ENCODE results near the gene SMARCA5.

Gene SMARCA5

DNA sequence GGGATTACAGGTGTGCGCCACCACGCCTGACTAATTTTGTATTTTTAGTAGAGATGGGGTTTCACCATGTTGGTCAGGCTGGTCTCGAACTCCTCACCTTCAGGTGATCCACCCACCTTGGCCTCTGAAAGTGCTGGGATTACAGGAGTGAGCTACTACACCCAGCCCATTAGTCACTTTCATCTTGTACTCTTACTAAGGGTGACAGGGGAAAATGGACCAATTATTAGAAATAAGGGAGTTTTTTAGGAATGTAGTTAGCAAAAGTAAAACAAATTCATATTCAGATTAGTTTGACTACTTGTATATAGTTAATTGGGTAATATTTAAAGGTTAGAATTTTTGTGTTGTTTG lies 26.1 kb downstream of the SMARCA5 start:
- no peak for DNase-seq

DNA sequence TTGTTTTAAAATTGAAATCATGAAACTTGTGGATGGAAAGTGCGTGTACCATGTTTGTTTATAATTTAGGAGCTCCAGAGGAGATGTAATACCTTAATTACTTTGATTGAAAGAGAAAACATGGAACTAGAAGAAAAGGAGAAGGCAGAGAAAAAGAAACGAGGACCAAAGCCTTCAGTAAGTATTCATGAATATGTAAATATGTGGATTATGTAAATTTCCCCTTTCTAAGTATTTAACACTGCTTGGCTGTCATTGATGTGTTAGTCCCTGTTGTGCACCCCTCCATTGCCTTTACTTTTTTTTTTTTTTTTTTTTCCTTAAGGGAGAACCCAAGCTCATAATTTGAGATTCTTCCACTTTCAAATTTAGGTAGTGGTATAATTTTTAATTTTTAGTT lies 36.4 kb downstream of the SMARCA5 start:
- no peak for DNase-seq

DNA sequence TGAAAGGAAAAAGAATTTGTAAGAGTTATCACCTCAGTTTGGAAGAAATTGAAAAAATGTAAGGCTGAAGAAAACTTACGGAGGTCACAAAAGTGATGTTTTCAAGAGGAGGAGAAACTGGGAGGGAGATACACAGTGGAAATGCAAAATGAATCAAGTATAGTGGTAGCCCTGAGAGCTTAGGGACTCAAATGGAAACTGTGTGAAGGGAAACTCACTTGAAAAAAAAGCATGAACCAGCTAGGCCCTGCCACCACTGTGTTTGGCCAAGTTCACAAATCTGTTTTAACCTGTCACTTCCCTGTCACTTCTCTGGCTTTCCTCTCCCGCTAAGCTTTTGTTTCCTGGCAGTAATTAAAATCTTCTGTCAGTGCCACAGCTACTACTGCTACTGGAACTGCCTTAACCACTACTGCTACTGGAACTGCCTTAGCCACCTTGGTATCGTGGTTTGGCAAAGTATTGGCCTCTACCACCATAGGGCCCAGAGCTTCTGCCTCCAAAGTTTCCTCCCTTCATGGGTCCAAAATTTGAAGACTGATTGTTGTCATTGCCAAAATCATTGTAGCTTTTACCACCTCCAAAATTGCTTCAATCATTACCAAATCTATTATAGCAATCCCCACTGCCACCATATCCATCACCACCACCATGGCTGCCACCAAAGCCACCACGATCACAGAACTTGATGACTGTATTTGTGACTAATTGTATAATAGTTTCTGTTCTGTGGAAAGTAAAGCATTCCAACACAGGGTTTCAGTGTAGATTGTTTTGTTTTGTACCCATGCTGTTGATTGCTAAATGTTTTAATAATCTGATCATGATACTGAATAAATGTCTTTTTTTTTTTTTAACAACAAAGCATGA lies 41.5 kb downstream of the SMARCA5 start:
- no peak for DNase-seq

DNA sequence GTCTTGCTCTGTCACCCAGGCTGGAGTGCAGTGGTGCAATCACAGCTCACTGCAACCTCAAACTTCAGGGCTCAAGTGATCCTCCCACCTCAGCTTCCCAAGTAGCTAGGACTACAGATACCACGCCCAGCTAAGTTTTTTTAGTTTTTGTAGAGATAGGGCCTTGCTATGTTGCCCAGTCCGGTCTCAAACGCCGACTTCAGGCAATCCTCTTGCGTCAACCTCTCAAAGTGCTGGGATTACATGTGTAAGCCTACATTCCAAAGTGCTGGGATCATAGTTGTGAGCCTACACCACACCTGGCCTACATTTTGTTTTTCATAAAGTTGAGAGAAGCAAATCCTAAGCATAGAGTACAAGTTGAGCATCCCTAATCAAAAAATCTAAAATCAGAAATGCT lies 42.2 kb downstream of the SMARCA5 start:
- DNase-seq: no peak

DNA sequence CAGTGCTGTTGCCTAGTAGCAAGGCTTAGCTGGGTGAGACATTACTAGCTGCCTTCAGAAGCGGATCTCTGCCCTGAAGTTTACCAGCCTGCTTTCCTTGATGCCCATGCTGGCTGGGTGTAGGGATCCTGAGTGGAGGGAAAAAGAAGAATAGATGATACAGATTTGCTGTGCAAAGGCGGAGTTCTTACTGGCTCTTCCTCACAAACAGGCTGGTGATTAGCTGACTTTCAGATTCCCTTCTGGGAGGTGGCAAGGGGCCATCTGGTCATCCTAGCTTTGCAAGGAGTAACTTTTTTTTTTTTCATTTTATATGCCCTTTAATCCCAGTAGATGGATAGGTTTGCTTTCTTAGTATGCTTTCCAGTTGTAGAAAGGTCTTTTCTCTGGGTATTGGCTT lies 44.8 kb downstream of the SMARCA5 start:
- no peak for DNase-seq

DNA sequence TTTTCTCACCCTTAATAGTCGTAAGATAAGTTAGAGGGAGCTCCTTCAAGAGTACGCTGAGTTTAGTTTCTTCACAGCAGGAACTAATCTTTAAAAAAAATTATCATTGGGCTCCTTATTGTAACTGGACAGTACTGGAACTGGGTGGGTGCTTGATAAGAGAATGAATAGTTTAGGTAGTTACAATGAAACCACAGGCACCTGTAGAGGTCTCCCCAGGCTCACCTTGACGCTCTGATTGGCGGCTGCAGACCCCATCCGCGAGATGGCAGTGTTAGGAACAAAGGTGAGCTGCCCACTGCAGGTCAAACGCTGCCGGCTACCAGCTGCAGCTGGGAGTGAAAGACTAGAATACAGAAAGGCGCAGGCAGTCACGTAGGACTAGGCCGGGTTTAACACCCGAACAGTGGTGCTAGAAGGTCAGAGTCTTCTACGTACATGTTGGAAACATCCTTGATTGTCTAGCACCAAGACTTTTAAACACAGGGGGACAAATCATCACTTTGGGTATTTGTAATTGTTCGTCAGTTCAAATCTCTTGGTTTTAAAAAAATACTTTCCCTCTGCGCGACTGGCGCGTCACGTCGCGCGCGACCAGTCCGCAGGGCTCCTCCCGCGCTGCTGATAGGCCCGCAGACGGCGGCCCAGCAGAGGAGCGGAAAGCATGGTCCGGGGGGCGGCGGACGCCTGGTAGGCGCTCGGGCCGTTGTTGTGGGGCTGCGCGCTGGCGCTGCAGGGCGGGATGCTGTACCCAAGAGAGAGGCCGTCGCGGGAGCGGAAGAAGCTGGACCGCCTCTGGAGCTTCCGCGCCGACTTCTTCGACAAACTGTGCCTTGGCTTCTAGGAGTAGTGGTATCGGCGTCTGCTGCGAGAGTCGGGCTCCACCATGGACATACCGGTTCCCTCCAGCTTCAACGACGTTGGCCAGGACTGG lies 45.6 kb downstream of the SMARCA5 start:
- peak; percentile 18 for DNase-seq

DNA sequence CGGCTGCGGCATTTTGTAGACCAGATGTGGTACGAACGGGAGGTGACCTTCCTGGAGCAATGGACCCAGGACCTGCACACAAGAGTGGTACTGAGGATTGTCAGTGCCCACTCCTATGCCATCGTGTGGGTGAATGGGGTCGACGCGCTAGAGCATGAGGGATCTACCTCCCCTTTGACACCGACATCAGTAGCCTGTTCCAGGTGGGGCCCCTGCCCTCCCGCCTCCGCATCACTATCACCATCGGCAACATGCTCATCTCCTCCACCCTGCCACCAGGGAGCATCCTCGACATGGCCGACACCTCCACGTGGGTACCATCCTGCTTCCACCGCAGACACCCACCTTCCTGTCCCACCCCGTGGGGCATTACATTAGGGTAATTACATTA lies 46.2 kb downstream of the SMARCA5 start:
- no peak for DNase-seq

DNA sequence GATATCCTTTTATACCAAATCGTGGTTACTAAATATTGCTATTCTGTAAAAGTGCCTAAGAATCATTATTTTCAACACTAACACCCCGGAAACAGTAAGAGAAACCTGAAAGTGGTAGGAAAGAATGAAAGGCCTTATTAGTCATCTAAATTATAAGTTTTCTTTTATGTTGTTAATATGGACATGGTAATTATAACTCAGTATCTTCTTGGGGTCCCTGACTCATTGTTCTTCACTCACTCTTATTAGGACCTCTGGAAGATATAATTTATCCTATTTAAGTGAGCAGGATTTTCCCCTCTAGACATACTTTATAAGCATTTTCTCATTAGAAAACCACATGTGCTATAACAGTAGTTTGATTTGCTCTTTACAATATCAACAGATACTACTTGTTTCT lies 51.0 kb downstream of the SMARCA5 start:
- DNase-seq: no peak

DNA sequence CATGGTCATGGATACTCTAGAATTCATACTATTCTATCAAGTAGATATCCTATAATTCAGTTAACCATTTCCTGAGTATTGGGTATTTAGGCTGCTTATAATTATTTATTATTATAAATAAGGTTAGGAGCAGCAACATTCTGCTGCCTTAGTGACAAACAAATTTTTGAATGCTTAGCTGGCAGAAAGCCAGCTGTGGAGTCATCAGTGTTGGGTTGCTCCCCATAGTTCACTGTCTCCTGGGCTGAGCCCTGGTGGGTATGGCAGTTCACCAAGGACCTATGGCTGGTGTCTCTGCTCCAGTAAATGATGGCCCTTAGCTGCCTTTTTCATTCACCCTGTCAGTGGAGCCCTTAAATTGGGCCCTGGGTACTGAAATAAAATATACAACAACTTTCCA lies 61.8 kb downstream of the SMARCA5 start:
- no peak for DNase-seq

DNA sequence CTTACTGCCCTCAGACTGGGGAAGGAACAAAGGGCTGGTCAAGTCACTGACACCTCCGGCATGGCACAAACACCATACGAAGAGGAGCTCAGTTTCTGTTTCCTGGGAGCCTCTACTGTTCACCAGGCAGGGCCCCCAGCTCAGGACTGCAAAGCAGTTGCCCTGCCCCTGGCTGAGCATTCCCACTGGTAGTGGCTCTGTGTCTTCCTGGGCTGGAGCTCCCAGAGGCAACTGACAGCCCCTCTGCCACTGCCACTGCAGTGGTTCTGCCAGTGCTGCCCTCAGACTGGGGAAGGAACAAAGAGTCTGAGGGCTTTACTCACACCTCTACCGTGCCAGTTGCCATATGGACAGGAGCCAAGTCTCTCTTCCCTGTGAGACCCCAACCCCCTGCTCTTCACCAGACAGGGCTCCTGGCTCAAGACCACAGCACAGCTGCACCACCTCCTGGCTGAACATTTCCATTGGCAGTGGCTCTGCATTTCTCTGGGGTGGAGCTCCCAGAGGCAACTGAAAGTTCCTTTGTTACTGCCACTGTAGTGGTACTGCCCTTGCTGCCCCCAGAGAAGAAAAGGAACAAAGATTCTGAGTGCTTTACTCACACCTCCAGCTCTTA lies 67.9 kb downstream of the SMARCA5 start:
- DNase-seq: no peak

DNA sequence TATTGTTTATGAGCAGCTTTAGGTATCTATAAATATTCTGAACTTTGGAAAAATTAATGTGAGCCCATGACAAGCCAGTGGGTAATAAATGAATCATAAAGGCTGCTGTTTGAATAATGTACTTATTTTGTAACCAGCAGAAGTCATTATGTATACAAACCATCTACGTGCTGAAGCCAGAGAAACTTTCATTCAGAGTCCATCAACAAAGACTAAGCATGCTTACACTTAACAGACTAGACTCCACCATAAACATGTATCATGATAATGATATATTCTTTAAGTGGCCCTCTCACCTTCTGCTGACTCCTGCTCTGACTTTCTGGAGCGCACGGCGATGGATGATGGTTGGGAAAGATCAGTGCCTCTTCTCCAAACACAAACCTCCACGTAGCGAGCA lies 72.0 kb downstream of the SMARCA5 start:
- DNase-seq: no peak

DNA sequence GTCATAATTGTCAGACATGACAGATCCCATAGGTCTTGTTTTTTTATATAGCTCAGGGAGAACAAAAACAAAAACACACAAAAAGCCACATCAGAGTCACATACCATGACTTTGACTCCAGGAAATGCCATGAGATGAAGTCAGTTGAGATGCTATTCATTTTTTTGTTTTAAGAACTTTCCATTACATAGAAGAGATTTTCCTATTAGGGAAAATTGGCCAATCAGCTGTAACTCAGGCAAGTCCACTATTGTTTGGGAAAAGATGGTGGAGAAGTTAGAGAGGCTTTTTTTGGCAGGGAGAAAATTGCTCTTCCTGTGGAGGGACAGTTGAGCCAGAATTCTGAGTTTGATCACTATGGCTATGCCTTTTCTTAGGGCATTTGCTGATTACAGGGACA lies 72.6 kb downstream of the SMARCA5 start:
- no peak for DNase-seq

DNA sequence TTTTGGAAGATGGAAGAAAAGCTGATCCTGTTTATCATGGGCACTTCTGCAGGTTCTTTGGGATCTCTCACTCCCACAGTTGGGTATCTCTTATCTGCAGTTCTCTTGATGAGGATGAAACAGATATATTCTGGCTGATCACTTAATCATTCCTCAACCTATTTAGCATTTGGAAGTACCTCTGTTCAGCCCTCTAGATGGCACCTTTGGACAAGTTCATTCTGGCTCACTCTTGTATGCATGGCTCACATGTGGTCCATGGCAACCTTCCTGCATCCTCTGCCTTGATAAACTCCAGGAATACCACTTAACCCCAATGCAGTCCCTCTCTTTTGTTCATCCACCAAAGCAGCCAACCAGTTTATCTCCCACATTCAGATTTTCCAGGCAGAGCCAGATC lies 74.2 kb downstream of the SMARCA5 start:
- DNase-seq: no peak

DNA sequence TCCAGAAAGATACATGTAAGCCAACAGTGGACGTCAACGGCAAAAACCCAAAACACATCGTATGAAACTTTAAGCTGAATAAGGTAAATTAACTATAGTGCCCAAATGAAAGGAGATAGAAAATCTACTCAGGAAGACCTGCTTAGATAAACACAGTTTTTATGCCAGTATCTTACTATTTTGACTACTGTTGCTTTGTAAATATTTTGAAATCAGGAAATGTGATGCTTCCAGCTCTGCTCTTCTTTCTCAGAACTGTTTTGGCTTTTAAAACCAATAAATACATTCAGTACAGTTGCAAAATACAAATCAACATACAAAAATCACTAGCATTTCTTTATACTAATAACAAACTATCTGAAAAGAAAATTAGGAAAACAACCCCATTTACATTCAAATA lies 83.8 kb downstream of the SMARCA5 start:
- DNase-seq: no peak

DNA sequence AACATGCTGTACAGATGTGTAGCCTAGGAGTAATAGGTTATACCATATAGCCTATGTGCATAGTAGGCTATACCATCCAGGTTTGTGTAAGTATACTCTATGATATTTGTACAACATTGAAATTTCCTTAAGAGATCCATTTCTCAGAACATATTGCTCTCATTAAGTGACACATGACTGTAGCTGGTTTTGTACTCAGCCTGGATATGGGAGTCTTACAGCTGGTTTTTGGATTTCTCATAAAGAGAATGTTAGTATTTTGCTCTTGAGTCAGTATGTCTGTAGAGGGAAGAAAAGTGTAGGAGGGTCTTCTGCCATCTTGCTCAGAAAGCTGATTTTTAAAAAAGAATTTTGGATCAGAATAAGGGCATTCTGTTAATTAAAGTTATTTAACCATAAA lies 85.3 kb downstream of the SMARCA5 start:
- DNase-seq: no peak

DNA sequence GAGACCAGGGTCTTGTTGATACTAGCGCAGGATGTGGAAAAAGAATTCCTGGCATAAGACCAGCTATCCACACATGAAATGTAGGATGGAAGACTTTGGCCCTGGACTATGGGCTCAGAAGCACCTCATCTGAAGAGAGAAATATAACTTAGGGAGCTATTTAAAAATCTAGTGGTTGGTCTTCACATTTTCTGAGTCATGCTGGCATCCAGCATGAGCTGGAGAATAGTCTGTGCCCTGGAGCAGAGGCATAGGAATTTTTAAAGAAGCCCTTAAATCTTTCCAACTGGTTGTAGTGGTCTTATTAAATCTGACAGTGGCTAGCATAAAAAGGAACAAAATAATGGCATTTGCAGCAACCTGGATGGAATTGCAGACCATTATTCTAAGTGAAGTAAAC lies 86.3 kb downstream of the SMARCA5 start:
- no peak for DNase-seq

DNA sequence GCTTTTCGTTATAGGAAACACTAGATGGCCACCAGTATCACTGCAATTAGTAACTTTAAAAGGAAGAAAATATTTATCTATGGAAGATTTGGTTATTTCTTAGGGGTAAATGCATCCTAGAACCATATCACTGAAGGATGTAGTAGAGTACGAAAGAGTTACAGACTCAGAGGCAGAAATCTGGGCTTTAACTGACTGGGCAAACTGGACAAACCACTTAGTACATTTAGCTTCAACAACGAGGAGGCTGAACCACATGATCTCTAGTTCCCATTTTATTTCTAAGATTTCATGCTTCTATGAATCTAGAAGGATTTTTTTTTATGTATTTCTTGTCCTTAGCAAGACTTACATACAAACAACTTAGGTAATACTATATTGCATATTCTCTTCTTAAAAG lies 93.0 kb downstream of the SMARCA5 start:
- no peak for DNase-seq

All from KG1 (cell line).